ENCODE results near the gene TMEM232.

The TMEM232 gene

GRCh38 chr5:110409571-110409970 is 316.9 kb downstream of the TMEM232 start:
- TF ChIP-seq POLR2A (IDR thresholded peaks at IDR 0.05; ENCODE audit: low read length) (no peak), GATA1 (IDR thresholded peaks at IDR 0.05; ENCODE audit: low read depth, low read length) (no peak)
- DNase-seq = no peak

GRCh38 chr5:110402562-110402961 is 323.9 kb downstream of the TMEM232 start:
- TF ChIP-seq GATA1 (IDR thresholded peaks at IDR 0.05; ENCODE audit: low read depth, low read length) (no peak), POLR2A (IDR thresholded peaks at IDR 0.05; ENCODE audit: low read length) (no peak)
- no peak for DNase-seq

- DNase-seq = no peak
- TF ChIP-seq POLR2A (IDR thresholded peaks at IDR 0.05; ENCODE audit: low read length) (no peak), GATA1 (IDR thresholded peaks at IDR 0.05; ENCODE audit: low read depth, low read length) (no peak)
Observed at GRCh38 chr5:110401881-110402280, 324.6 kb downstream of the TMEM232 start.

DNA sequence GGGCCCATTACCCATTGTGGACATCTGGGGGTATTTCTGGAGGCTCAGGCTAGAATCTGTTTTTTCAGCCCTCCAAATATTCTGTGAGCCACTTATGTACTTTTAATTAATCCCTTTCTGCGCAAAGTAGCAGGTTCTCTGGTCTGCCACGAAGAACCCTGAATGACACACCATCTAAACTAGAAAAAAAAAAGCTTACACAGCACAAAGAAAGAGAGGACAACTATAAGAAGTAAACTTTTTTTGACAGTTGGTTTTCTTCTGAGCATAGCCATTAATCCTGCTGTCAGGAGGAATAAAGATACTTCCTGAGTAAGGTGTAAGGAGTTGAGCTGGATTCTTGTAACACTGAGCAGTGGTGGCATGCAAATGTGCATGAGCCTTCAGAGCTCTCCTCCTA is 327.5 kb downstream of the TMEM232 start:
- no peak for DNase-seq
- TF ChIP-seq POLR2A (IDR thresholded peaks at IDR 0.05; ENCODE audit: low read length) (no peak), GATA1 (IDR thresholded peaks at IDR 0.05; ENCODE audit: low read depth, low read length) (no peak)

DNA sequence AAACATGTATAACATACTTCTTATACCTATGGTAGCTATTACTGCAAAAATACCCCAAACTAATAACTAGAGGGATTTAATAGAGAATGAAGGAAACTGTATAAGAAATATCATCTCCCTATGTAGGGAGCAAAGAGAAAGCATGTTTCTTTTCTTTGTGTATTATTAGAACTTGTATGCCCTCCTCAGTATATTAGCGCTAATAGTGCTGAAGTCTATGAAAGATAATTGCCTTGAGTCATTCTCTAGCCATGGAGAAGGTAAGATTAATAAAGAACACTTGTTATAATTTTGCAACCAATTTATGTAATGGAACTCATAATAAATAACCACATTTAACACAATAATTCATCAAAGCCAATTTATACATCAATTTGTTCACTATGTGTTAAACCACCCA is 329.2 kb downstream of the TMEM232 start:
- TF ChIP-seq POLR2A (IDR thresholded peaks at IDR 0.05; ENCODE audit: low read length) (no peak), GATA1 (IDR thresholded peaks at IDR 0.05; ENCODE audit: low read depth, low read length) (no peak)
- DNase-seq = no peak

DNA sequence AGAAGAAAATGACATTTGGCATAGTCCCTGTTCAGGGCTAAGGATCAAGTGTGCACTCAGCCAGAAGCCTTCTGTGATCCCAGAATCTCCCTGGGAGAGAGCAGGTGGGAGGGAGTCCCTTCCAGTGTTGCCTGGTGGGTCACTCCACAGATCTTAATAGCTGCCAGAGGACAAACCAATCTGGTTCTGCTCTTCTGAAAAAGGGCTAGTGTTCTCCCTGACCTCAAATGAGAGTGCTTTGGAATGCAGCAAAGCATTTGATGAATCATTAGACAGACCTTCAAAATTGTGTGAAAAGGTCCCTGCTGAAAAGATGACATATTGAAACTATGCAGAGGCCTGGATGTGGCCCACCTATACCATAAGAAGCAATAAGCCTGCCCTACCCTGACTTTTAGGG is 339.7 kb downstream of the TMEM232 start:
- no peak for DNase-seq
- no peak for TF ChIP-seq GATA1 (IDR thresholded peaks at IDR 0.05; ENCODE audit: low read depth, low read length)
- TF ChIP-seq POLR2A (IDR thresholded peaks at IDR 0.05; ENCODE audit: low read length) = no peak

- no peak for DNase-seq
- TF ChIP-seq GATA1 (IDR thresholded peaks at IDR 0.05; ENCODE audit: low read depth, low read length) (no peak), POLR2A (IDR thresholded peaks at IDR 0.05; ENCODE audit: low read length) (no peak)
Observed at GRCh38 chr5:110383231-110383630, 343.2 kb downstream of the TMEM232 start.

DNA sequence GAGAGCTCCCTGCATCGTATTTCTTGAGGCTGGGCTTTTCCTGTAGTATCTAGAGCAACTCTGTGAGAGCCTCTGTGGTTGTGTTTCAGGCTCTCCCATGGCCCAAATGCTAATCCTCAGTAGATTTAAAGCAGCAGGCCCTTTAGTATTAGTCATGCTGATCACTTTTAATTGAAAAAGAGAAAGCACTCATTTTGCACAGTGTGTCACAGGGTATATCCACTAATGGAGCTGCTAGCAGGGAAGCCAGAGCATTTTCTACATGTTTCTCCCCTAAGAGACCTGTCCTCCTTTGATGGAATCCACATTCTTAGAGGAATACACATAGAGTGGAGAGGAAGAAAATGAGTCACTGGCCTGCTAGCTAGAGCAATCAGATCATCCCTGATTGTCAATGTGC is 348.5 kb downstream of the TMEM232 start:
- TF ChIP-seq GATA1 (IDR thresholded peaks at IDR 0.05; ENCODE audit: low read depth, low read length) (no peak), POLR2A (IDR thresholded peaks at IDR 0.05; ENCODE audit: low read length) (no peak)
- DNase-seq = no peak

DNA sequence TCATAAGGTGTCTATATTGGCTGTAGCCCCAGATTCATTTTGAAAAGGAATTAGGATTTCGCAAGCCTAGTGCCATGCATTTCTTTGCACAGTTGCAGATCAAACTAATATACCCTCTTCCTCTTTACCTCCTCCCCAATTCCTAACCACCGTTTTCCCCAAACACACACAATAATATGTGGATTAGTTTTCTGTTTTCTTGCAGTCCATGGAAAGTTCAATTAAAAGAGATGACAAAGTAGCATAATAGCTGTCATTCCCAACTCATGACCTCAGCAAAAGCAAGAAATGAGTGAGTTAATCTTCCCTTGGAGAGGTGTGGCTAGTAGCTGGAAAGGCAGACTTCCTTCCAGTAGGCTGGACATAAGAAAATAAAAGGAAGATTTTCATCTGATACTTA is 349.1 kb downstream of the TMEM232 start:
- TF ChIP-seq POLR2A (IDR thresholded peaks at IDR 0.05; ENCODE audit: low read length) (no peak), GATA1 (IDR thresholded peaks at IDR 0.05; ENCODE audit: low read depth, low read length) (no peak)
- DNase-seq = no peak

- no peak for DNase-seq
- TF ChIP-seq POLR2A (IDR thresholded peaks at IDR 0.05; ENCODE audit: low read length) = no peak
- TF ChIP-seq GATA1 (IDR thresholded peaks at IDR 0.05; ENCODE audit: low read depth, low read length) = no peak
Observed at GRCh38 chr5:110376281-110376951, 350.1 kb downstream of the TMEM232 start.

GRCh38 chr5:110371725-110372041 is 354.8 kb downstream of the TMEM232 start:
- no peak for TF ChIP-seq GATA1 (IDR thresholded peaks at IDR 0.05; ENCODE audit: low read depth, low read length)
- TF ChIP-seq POLR2A (IDR thresholded peaks at IDR 0.05; ENCODE audit: low read length) = no peak
- no peak for DNase-seq

GRCh38 chr5:110371011-110371724 is 355.3 kb downstream of the TMEM232 start:
- TF ChIP-seq GATA1 (IDR thresholded peaks at IDR 0.05; ENCODE audit: low read depth, low read length) (no peak), POLR2A (IDR thresholded peaks at IDR 0.05; ENCODE audit: low read length) (no peak)

More at GRCh38 chr5:110371011-110371724, 355.3 kb downstream of the TMEM232 start:
- DNase-seq = no peak

All from erythroblast (primary cell).